HEK293 (cell line): ENCODE results near the gene ASCC3.

Source experiments
- CTCF ChIA-PET: fragments of 350-600 bp; formaldehyde crosslinking; extraction: SDS; loops from one replicate; lab custom pipeline; 2021; ENCODE audit warnings: antibody characterized with exemption; lab: Yijun Ruan, JAX
- POLR2A ChIA-PET: fragments of 300-600 bp; formaldehyde crosslinking; extraction: SDS; loops from one replicate; lab custom pipeline; 2020; ENCODE audit warnings: antibody characterized with exemption, inconsistent platforms; lab: Yijun Ruan, JAX
- H3K27ac ChIP-seq: fragments of 200-500 bp; sonication (Bioruptor generic); 2 replicates; pipeline ENCODE4 v1.5.1; 2014; ENCODE audit warnings: low read depth, low read length, control low read depth, inconsistent platforms; ENCODE audit errors: extremely low read depth
- H3K36me3 ChIP-seq, 2 experiments: fragments of 200-500 bp in 1 of 2; sonication (Bioruptor generic) in 1 of 2; 1 replicate in 1 of 2; 2 replicates in 1 of 2; pipeline ENCODE4 v1.5.1; 2014 to 2017; ENCODE audit warnings: inconsistent platforms in 2 of 2, low read length in 2 of 2; ENCODE audit not compliant: control insufficient read depth in 2 of 2, insufficient read depth in 1 of 2
- H3K4me1 ChIP-seq: fragments of 200-500 bp; sonication (Bioruptor generic); 2 replicates; pipeline ENCODE4 v1.5.1; 2014; ENCODE audit warnings: mild to moderate bottlenecking, low read length, inconsistent platforms; ENCODE audit not compliant: control insufficient read depth, insufficient read depth
- H3K4me3 ChIP-seq: 2 replicates; pipeline ENCODE4 v1.5.1; 2011; ENCODE audit warnings: low read depth, mild to moderate bottlenecking, control low read depth, low read length, moderate library complexity
- H3K9me3 ChIP-seq: fragments of 200-500 bp; sonication (Bioruptor generic); 2 replicates; pipeline ENCODE4 v1.5.1; 2014; ENCODE audit warnings: low read depth, low read length, inconsistent platforms; ENCODE audit not compliant: control insufficient read depth, insufficient read depth
- BCL11B ChIP-seq: fragments of 450-650 bp; formaldehyde crosslinking; IDR thresholded peaks from 2 replicates; pipeline ENCODE4 v1.5.1; 2016; ENCODE audit warnings: low read depth, missing biosample characterization, missing genetic modification characterization
- MEIS1 ChIP-seq: sonication (generic); formaldehyde crosslinking; IDR thresholded peaks from 2 replicates; pipeline ENCODE4 v1.8.1; 2022; ENCODE audit warnings: missing genetic modification reagents, mild to moderate bottlenecking, borderline replicate concordance
- MZF1 ChIP-seq: fragments of 450-650 bp; formaldehyde crosslinking; IDR thresholded peaks from 2 replicates; pipeline ENCODE4 v1.5.1; 2017; ENCODE audit warnings: missing biosample characterization, missing genetic modification characterization, borderline replicate concordance
- PRDM1 ChIP-seq: fragments of 450-650 bp; formaldehyde crosslinking; IDR thresholded peaks from 2 replicates; pipeline ENCODE4; 2016; ENCODE audit warnings: missing biosample characterization, missing genetic modification characterization
- PRDM6 ChIP-seq: fragments of 450-650 bp; formaldehyde crosslinking; IDR thresholded peaks from 2 replicates; pipeline ENCODE4 v1.5.1; 2017; ENCODE audit warnings: missing biosample characterization, missing genetic modification characterization
- SCRT2 ChIP-seq: fragments of 450-650 bp; formaldehyde crosslinking; IDR thresholded peaks from 2 replicates; pipeline ENCODE4 v1.5.1; 2016; ENCODE audit warnings: missing biosample characterization, missing genetic modification characterization
- ZNF138 ChIP-seq: fragments of 450-650 bp; formaldehyde crosslinking; IDR thresholded peaks from 2 replicates; pipeline ENCODE4 v1.5.1; 2016; ENCODE audit warnings: missing biosample characterization, missing genetic modification characterization, borderline replicate concordance
- ZNF18 ChIP-seq: fragments of 450-650 bp; formaldehyde crosslinking; IDR thresholded peaks from 2 replicates; pipeline ENCODE4 v1.5.1; 2016; ENCODE audit warnings: missing biosample characterization, missing genetic modification characterization
- ZNF19 ChIP-seq: fragments of 450-650 bp; formaldehyde crosslinking; IDR thresholded peaks from 2 replicates; pipeline ENCODE4; 2016; ENCODE audit warnings: missing biosample characterization, missing genetic modification characterization, low read depth
- ZNF501 ChIP-seq: fragments of 450-650 bp; formaldehyde crosslinking; IDR thresholded peaks from 2 replicates; pipeline ENCODE4 v1.5.1; 2016; ENCODE audit warnings: missing biosample characterization, missing genetic modification characterization
- ZNF513 ChIP-seq: fragments of 450-650 bp; IDR thresholded peaks from 2 replicates; pipeline ENCODE4 v1.5.1; 2018; ENCODE audit warnings: missing biosample characterization, missing genetic modification characterization
- ZSCAN5A ChIP-seq: fragments of 450-650 bp; formaldehyde crosslinking; IDR thresholded peaks from 2 replicates; pipeline ENCODE4 v1.5.1; 2016; ENCODE audit warnings: missing biosample characterization, missing genetic modification characterization

The ASCC3 gene

GRCh38 chr6:100803264-100804045, 77.7 kb downstream of the ASCC3 start:
- POLR2A ChIA-PET, result no interaction called here
- CTCF ChIA-PET, result no interaction called here

GRCh38 chr6:100801036-100801435, 80.1 kb downstream of the ASCC3 start:
- ChIA-PET POLR2A (no interaction called here), CTCF (no interaction called here)
- Histone ChIP-seq H3K36me3 (peaks cover 0 to 41% of the 10 kb centered on the region in 2 experiments; a peak in 1 of 3 replicates), H3K27ac (no peak overlapping the region), H3K9me3 (no peaks in the 10 kb centered on the region), H3K4me1 (peaks cover 8% of the 10 kb centered on the region; the same call in 1 of the 2 replicates), H3K4me3 (no peak overlapping the region)
- TF ChIP-seq PRDM6 (tag by site-specific recombination) (peak; percentile 39; the same call in 1 of the 2 replicates), PRDM1 (tag by site-specific recombination) (no peak)

More at GRCh38 chr6:100803264-100804045, 77.7 kb downstream of the ASCC3 start:
- Histone ChIP-seq H3K9me3 (no peaks in the 10 kb centered on the region), H3K4me1 (peaks cover 8% of the 10 kb centered on the region; the same call in 1 of the 2 replicates), H3K36me3 (peaks cover 0 to 29% of the 10 kb centered on the region in 2 experiments; a peak in 1 of 3 replicates), H3K4me3 (no peak overlapping the region), H3K27ac (no peak overlapping the region)
- TF ChIP-seq SCRT2 (0 out of 2 replicates have a peak, but pooled peaks have one; percentile 8), MEIS1 (CRISPR knock-in tag) (no peak), MZF1 (tag by site-specific recombination) (peak; percentile 73; the same call in 1 of the 2 replicates), ZNF138 (tag by site-specific recombination) (no peak)

GRCh38 chr6:100796049-100796823, 84.9 kb downstream of the ASCC3 start:
- ChIA-PET POLR2A (no interaction called here), CTCF (interaction anchor here (0.6 to 1.0 kb wide), 2 partner anchors 26 to 430 kb away, joined by 3 to 4 read pairs; no protein-coding TSS in a partner anchor)
- TF ChIP-seq ZNF19 (tag by site-specific recombination) (no peak), BCL11B (tag by site-specific recombination) (no peak), ZSCAN5A (no peak), PRDM6 (tag by site-specific recombination) (no peak), ZNF501 (tag by site-specific recombination) (no peak), ZNF18 (tag by site-specific recombination) (no peak), ZNF513 (tag by site-specific recombination) (no peak)
- Histone ChIP-seq H3K36me3 (peaks cover 0 to 23% of the 10 kb centered on the region in 2 experiments; a peak in 1 of 3 replicates), H3K27ac (no peak overlapping the region), H3K4me3 (no peak overlapping the region), H3K9me3 (no peaks in the 10 kb centered on the region), H3K4me1 (peaks cover 5% of the 10 kb centered on the region; the same call in 1 of the 2 replicates)
